ENCODE measurements around the gene DHFR.
"Not testable (repeated sequence)": the region's sequence is repeated elsewhere in the genome, so short reads cannot be mapped to it uniquely, and the experiment has no call there.

The DHFR gene

GRCh38 chr5:80588858-80589540 is 65.8 kb downstream of the DHFR start:
- FAIRE-seq (no peak), DNase-seq (ENCODE audit: insufficient read length, low spot score) (no peak)
- TF ChIP-seq CTCF (IDR thresholded peaks at IDR 0.05; ENCODE audit: insufficient read depth, missing control alignments): no peak

- FAIRE-seq (no peak), DNase-seq (ENCODE audit: insufficient read length, low spot score) (no peak)
- TF ChIP-seq CTCF (IDR thresholded peaks at IDR 0.05; ENCODE audit: insufficient read depth, missing control alignments): no peak
Observed at GRCh38 chr5:80584770-80585169, 70.0 kb downstream of the DHFR start.

DNA sequence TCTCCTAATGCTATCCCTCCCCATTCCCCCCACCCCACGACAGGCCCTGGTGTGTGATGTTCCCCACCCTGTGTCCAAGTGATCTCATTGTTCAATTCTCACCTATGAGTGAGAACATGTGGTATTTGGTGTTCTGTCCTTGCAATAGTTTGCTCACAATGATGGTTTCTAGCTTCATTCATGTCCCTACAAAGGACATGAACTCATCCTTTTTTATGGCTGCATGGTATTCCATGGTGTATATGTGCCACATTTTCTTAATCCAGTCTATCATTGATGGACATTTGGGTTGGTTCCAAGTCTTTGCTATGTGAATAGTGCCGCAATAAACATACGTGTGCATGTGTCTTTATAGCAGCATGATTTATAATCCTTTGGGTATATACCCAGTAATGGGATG is 74.5 kb downstream of the DHFR start:
- not testable (repeated sequence) for DNase-seq (ENCODE audit: insufficient read length, low spot score); FAIRE-seq

GRCh38 chr5:80579050-80579449 is 75.7 kb downstream of the DHFR start:
- DNase-seq (ENCODE audit: insufficient read length, low spot score): no peak
- TF ChIP-seq CTCF (IDR thresholded peaks at IDR 0.05; ENCODE audit: insufficient read depth, missing control alignments): no peak
- no peak for FAIRE-seq

DNA sequence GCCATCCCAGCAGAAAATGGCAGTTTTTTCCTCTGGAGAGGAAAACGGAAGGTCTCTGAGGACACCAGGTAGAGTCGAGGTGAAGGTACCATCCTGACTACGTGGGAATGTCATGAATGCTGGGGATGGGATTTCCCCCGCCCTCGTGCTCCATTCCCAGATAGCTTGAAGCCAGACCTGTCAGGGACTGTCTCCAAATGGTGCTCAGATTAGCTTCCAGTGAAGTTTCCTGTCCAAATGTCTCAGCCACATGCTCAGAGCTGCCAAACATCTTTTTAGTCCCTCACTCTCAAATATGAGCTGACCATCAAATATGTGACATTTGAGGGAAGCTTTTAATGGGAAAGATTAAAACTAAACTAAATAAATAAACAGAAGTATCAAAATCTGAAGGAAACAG is 77.1 kb downstream of the DHFR start:
- FAIRE-seq: no peak

GRCh38 chr5:80576383-80576782 is 78.4 kb downstream of the DHFR start:
- no peak for TF ChIP-seq CTCF (IDR thresholded peaks at IDR 0.05; ENCODE audit: insufficient read depth, missing control alignments)
- FAIRE-seq: no peak
- no peak for DNase-seq (ENCODE audit: insufficient read length, low spot score)

More for the DNA sequence above, 77.1 kb downstream of the DHFR start:
- DNase-seq (ENCODE audit: insufficient read length, low spot score): no peak
- TF ChIP-seq CTCF (IDR thresholded peaks at IDR 0.05; ENCODE audit: insufficient read depth, missing control alignments): no peak

Data from D721Med (cell line).